GM18861 (cell line): ENCODE measurements around the gene SUMF1.
A peak's percentile ranks its signal among the peaks of the same experiment; 100 is the strongest.

ENCODE experiments used
- ATAC-seq: cut with Tn5 transposase; IDR thresholded peaks from one replicate; pipeline ENCODE4 v1.9.1; 2021; ENCODE audit not compliant: unreplicated experiment

The SUMF1 gene

DNA sequence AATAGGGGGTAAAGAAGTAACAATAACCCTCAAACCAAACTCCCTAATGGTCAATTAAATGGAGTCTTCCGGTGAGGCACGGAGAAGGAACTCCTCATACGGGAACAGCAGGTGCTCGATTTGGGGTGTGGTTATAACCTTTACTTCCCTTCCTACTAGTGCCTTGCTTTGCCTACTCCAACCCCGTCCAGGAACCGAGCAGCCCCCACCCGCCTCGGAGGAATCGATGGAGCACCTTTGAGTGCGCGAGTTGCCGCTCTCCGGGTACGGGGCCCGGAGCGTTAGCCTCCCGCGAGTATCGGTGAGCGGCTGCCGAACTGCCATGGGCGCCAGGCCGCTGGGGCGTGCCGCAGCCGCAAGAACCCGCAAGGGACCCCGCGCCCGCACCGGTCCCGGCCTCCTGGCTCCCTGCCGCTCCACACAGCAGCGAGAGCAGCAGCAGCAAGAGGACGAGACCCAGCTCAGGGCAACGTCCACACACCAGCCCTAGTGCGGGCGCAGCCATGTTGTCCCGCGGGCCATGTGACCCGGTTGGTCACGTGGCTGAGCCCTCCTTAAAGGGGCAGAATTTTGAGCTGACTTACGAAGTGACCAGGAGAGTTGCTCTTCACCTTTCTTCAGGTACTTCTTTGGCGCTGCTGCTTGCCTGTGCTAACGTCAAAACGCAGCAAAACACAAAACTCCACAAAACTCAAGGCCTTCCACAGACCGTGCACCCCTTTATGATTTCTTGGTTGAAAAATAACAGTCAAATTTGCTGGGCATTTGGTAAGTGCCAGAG is at the start of gene SUMF1:
SUMF1 (minus strand) TSS at position 529 of the 781 bp plus-strand sequence; CDS start at position 505, 24 bp downstream.
- peak; percentile 100 for ATAC-seq

DNA sequence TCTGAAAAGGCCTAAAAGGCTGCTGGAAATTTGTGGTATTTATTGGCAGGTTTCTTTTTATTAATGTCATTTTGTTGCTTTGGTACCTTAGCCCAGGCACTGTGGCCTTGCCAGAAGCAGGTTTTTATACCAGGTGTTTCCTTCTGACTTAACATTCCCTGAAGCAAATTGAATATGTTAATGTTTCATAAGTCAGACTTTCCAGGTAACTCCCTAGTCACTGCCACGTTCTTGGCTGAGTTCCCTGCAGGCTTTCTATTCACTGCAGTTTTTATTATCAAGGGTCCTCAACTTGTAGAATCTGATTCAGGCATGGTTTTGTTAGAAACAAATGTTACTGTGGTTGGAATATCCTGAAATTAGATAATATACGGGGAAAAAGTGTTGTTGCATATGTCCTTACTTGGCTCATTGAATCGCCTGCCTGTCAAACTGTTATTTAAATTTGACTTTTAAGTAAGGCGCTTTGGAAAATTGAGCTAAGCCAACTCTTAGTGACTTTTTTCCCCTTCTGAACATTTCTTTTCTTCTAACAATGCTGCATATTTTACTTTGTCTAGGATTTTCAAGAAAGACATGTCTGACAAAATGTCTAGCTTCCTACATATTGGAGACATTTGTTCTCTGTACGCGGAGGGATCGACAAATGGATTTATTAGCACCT is 49.0 kb upstream of the SUMF1 start:
- no peak for ATAC-seq

DNA sequence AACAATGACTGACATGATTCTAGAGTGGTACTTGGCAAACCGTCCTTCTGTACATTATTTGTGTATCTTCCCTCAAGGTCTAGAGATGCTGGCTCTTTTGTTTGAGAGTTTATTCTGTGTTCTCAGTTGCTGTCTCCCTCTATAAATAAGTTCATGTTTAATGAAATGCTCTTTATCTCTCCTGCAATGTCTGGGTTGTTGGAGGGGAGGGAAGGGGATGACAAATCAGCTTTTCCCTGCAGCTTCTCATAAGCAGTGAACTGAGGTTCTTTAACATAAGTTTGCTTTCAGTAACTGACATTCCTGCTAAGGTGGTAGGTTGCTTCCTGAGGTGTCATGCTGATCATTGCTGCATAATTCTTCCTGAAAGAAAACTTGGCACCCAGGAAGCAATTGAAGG is 47.8 kb upstream of the SUMF1 start:
- no peak for ATAC-seq

DNA sequence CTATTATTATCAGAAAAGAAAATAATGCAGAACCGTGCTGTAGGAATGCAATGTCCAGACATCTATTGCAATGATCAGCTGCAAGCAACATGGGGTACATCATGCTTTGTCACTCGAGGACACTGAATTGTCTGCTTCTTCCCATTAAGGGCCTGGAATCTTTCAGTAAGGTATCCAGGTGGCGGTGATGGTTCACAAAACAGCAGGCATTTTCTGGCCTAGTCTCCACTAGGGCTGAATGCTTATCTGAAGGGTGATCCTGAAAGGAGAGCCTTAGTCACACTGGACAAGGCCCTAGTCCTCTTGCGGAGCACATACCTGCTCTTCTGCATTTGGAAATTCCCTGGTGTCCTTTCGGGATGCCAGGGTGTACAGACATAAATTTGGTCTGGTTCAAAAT is 47.3 kb upstream of the SUMF1 start:
- ATAC-seq, result no peak

DNA sequence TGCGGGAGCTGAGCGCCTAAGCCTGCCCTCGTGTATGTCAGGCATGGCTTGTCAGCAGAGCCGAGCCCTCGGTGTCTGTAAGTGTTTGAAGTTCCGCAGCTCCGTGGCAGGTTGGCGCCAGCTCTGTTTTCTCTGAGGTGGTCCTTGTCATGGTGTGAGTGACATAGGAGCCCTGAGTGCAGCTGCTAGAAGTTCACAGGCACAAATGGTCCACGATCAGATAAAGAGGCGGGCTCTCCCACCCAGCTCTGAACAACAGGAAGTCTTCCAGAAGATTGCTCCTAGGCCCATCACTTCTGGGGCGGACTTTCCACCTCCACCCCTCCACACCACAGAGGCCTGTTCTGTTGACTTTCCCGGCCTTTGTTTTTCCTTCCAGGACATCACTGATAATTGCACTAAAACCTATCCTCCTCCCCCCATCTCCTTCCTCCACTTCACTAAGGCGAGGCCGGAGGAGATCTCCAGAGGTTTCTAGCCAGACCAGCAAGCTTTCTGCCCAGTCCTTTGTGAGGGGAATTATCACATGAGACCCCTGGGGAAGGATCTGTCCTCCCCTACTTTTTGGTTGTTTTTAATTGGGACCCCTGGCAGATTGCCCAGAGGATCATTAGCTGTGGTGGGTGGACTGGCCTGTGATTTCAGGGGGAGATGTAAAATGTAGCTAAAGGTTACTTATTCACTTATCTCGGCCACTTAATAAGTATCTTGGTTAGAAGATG is 46.0 kb upstream of the SUMF1 start:
- no peak for ATAC-seq

DNA sequence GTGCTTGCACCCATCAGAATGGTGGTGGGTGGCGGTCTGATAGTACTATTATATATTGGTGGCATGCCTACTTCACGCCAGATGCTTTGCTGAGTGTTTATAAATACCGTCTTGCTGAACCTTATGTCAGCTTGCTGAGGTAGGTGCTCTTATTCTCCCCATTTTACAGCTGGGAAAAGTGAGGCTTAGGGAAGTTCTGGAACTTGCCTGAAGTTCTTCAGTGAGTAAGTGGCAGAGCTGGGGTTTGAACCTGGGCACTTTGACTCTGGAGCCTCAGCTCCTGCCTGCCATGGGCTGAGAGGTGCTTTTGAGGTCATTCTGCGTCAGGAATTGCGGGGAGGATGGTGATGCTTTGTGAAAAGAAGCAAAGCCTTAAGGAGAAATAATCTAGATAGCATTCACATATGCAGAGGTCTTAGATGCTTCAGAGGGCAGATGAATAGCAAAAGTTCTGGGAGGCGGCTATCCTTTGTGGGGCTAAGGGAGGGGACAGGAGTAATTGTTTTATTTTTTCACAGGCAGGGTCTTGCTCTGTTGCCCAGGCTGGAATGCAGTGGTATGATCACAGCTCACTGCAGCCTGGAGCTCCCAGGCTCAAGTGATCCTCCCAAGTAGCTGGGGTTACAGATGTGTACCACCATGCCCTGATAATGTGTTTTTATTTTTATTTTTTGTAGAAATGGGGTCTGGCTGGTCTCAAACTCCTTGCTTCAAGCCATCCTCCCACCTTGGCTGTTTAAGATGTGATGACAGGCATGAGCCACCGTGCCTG is 44.6 kb upstream of the SUMF1 start:
- ATAC-seq, result no peak

DNA sequence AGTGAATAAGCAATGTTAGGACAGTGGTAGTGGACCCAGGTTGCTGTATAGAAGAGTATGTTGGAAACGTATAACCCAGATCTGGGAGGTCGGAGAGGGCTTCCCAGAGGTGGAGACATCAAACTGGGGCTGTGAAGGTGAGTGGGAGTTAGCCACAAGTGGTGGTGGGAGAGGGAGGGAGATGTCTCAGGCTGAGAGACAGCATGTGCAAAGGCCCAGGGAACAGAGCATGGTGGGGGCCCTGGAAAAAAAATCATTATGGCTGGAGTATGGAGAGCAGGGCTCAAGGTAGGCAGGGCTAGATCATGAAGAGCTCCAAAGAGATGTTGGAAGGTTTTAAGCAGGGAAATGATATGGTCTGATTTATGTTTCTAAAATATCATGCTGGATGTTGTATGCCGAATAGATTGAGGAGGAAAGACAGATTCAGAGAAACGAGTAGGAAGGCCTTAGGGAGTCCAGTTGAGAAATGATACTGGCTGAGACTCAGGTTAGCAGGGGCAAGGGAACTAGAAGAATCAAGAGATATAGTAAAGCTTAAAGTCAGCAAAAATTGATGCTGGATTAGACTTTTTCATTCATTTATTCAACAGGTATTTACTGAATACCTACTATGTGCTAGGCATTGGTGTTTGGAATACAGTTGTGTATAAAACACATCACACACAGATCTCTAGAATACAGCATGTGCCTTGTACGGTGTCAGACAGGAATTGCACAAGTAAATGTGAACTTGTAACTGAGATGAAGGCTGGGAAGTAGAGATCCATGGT is 43.1 kb upstream of the SUMF1 start:
- no peak for ATAC-seq

DNA sequence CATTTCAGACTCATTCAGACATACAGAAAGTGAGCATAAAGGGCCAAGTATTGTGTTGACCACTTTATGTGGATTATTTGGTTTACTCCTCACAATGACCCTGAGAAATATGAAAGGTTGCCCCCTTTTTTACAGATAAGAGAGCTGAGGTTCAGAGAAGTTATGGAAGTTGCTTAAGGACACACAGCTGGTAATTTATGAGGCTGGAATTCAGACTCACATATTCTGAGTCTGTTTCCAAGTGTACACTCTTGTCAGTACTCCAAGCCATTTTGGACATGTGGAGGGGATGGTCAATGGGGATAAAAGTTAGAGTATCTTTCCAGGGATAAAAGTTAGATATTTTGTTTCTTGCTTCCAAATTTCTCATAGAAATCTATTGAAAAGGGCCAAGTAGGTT is 42.0 kb upstream of the SUMF1 start:
- ATAC-seq, result no peak

DNA sequence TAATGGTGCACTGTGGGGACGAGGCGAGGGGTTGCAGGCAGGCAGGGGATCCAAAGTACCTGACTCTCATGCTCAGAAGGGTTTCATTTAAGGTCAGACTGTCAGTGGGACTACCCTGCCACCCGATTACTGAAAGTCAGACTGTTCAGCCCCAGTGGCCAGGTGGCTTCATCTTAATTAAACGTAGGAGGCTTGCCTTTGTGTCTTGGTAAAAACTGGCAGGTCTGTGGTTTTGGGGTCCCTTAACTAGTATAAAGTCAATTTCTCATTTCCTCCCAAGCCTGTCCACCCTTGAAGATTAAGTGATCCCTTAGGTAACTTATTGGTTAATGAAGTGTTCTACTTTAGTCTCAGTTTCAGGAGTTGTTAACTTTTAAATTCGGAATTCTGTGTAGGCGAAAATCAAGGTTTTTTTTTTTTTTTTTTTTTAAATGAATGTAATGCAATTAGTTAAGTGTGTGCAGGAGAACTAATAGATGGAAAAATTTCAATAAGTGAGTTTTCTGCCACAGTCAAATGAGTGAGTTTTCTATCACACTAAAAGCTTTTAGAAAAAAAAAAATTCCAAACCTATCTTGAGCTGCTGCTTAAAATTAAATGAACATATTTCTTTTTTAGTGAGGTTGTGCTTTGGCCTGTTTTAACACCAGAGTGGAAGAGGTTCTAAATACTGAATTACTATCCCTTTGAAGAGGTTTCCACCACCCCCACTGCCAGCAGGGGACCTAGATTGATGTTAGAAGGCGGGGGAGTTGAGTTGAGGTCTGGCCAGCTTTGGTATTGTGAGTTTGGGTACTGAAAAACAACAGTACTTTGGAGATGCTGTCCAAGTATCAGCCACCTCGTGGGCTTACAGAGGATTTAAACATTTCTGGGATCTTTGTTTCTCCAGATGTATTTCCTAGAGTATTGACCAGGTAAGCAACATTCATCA is 41.2 kb upstream of the SUMF1 start:
- ATAC-seq, result peak; percentile 64

DNA sequence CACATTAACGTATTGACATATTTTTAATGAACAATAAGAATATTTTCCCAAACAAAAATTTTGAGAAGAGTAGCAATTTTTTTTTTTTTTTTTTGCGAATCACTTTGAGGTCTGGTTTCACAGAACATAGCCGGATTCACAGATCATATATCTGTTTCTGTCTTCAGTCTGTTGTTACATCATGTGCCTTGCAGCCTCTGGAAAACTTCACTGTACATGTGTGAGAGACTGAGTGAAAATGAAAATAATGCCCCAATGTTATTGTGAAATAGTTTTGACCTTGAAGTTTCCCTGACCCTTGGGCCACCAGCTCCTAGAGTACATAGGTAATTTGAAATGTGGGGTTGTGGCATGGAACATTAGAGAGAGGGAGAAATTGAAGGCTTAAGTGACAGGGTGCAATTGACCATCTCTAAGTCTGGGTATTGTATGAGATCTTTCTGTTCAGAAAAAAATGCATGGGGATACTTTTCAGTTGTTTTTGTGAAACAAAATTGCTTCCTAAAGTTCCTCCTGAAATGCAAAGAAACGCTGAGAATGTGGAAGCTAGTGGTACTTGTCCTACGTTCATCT is 40.0 kb upstream of the SUMF1 start:
- ATAC-seq, result no peak

DNA sequence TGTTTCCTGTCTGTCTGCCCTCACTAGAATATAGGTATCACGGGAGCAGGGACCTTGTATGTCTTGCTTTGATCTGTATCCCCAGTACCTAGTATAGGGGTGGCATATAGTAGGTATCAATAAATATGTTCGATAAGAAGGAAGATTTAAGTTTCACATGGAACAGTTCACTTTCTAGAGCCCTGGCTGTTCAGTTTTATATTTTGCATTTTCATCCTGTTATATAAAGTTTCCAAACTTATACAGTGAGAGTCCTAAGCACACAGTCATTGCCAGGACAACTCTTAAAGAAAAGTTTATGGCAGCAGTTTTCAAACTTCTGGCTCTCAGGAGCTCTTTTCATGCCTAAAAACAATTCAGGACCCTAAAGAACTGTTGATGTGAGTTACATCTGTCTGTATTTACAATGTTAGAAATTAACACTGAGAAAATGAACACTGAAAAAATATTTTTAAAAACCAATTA is 39.5 kb upstream of the SUMF1 start:
- no peak for ATAC-seq

DNA sequence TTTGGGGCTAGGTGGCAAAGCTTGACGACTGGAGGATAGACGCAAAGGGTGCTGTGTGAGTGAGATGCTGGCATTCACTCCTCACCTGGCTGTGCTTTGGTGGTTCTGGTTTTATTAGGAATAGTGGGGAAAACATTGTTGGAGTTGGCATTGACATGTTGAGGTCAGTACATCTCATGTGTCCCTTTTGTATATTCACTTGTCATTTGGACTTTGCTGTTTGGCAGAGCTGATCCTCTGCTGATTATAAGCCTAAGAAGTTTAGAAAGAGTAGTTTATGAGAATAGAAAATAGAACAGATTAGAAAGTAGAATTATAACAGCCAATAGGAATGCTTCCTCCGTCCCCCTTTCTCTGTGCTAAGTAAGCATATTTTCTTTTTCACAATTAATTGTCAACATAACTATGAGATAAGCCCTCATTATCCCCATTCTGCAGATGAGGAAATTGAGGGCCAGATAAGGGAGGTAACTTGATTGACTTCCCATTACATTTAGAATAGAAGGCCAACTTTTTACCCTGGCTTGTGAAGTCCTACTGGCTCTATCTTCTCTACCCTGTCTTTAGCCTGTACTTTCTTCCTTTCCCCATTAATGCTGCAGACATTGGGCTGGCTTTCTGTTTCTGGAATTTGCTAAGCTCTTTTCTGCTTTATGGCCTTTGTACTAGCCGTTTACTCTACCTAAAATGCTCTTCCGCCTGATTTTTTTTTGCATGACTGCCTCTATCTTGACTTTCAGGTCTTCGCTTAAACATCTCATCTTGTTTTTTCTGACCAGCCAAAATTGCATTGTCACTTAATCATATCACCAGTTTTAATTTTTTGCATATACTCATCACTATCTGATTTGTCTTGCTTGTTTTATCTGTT is 38.9 kb upstream of the SUMF1 start:
- ATAC-seq, result no peak

DNA sequence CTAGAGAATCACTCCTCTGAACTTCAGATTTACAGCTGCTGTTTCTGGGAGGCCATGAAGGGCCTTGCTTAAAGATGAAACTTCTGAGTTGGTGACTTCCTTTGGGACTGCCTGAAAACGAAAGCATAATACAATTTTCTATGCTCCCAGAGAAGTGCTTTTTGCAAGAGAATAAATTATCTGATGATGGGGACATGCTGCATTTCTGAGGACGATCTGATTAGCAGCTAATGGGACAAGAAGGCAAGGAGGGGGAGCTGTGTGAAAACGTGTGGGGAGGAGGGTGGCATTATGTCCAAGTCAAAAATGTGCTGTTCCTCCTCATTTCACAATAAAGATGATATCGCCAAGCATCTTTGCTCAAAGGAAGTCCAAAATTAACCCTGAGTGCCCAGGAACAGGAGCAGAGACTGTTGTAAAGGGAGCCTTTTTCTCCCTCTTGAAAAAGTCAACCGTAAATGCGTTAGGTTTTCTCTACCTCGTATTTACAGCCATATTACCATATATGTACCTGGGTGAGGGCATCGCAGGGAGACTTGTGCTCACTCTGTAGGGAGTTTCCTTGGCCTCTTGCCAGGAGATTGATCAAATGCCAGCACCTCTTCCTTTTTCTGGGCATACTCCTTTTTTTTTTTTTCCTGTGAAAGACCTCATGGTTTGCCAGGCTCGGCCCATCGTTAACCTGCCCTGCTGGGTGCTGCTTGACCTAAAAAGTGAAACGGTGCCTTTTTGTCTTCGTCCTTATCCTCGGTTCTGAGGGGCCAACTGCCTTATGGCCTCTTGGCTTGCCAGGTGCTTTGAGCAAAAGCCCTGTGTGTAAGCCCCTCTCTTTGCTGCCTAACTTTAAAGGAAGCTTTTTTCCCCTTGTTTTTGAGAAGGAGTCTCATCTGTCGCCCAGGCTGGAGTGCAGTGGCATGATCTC is 37.5 kb upstream of the SUMF1 start:
- no peak for ATAC-seq

DNA sequence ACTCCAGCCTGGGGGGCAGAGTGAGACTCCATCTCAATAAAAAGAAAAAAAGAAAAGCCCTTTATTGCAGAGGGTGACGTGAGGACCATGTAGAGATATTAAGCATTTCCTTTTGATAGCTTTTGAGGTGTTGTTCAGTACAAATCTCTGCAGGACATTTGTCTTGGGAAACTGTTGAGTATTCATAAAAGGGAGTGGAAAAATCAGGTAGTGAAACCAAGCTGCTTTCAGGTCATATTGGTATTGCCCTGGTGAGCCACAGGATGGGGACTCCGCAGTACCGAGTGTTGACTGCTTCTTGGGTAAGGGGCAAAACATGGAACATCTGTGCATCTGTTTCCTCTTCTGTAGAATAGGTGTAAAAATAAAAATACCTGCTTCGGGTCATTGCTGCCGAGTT is 36.0 kb upstream of the SUMF1 start:
- ATAC-seq, result peak; percentile 44

DNA sequence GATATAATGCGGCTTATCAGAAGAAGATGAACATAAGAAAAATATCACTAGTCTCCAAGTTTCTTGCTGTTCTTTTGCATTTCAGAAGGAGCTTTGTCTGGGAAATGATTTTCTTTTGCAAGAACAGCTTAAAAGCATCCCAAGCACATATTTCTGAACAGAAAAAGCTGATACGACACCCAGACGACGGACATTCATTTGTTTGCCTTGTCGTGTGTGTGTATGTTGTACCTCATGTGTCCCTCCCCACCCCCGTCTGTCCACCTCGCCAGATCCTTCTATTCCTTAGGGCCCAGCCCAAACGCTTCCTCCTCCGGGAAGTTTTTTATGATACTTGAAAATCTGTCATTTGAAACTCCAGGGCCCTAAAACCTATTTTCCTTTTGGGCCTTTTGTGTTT is 34.9 kb upstream of the SUMF1 start:
- ATAC-seq, result no peak

DNA sequence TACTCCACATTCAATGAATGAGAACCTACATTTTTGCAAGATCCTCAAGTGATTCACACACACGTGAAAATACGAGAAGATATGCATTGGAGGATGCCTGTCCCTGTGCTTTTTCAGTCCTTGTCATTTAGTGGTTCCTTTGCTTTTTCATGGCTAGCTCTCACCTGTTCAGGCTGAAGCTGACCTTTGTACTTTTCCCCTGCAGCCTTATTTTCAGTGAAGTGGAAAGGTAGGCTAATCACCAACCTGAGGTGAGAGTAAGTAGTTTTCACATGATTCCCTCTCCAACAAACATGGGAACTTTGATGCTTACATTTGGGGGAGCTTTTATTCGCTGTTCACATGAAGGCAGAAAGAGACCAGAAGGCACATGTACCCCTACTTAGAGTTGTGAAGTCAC is 34.4 kb upstream of the SUMF1 start:
- ATAC-seq, result no peak

DNA sequence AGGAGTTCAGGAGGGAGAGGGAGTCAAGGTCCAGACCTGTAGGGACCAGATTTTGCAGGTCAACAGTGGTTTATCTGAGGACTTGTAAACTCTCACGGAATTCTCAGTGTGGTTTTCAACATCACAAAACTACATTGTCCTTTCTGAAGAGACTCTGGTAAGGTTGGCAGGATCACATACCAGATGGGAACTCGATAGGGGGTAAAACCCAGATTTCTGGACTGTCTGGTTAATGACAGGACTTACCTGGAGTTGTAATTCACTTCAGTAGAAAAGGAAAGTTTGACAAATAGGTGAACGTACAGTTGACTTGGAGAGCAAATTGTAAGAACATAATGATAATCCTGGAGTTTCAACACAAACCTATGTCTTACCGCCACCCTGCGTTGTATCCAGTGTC is 31.4 kb upstream of the SUMF1 start:
- no peak for ATAC-seq
